Activated T-cell treated with anti-CD3 and anti-CD28 coated beads, Interleukin-2, amount 50 U/mL, for 24 hours (primary cell): ENCODE measurements around the gene OXCT2.
"Not testable (repeated sequence)": the region's sequence is repeated elsewhere in the genome, so short reads cannot be mapped to it uniquely, and the experiment has no call there.

Experiments
- DNase-seq: peaks from one replicate; pipeline ENCODE4 v3.0.0-alpha.2; 2020
- H3K27ac Mint-ChIP-seq: 2 replicates; pipeline ENCODE4 v1.8.0; 2020; ENCODE audit warnings: mild to moderate bottlenecking, mixed read lengths
- H3K27me3 Mint-ChIP-seq: 2 replicates; pipeline ENCODE4 v1.8.0; 2020; ENCODE audit warnings: mixed read lengths
- H3K36me3 Mint-ChIP-seq: 2 replicates; pipeline ENCODE4 v1.8.0; 2020; ENCODE audit warnings: low read depth, mixed read lengths
- H3K4me1 Mint-ChIP-seq: 2 replicates; pipeline ENCODE4 v1.8.0; 2020; ENCODE audit warnings: low read depth, mixed read lengths
- H3K4me3 Mint-ChIP-seq: 2 replicates; pipeline ENCODE4 v1.8.0; 2020; ENCODE audit warnings: mild to moderate bottlenecking, moderate library complexity, mixed read lengths
- H3K9me3 Mint-ChIP-seq: 2 replicates; pipeline ENCODE4 v1.8.0; 2020; ENCODE audit warnings: mixed read lengths

OXCT2 gene

DNA sequence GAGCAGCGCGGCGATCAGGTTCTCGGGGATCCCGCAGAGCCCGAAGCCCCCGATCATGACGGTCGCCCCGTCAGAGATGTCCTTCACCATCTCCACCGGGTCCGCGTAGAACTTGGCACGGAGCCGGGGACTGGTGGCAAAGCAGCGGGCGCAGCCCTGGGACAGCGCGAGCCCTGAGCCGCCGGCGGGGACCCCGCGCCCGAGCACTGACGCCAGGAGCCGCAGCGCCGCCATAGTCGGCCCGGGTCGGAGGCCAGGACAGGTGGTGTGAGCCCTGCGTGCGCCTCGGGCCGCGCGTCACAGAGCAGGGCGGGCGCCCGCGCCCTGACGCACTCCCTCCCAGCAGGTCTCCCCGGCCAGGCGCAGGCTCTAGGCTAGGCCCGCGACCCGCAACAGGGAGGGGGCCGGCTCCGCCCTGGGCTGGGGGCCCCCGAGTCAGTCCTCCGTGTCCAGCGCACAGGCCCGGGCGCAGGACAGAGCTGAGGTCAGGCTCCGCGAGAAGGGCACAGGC is at the start of gene OXCT2:
Gene OXCT2, minus strand, starts transcription at position 327 of the 511 bp plus-strand sequence. Its CDS starts 93 bp downstream, at position 234.
- DNase-seq: peak; percentile 39
- H3K36me3 Mint-ChIP-seq, H3K4me1 Mint-ChIP-seq, H3K27me3 Mint-ChIP-seq, H3K27ac Mint-ChIP-seq, H3K9me3 Mint-ChIP-seq: not testable (repeated sequence)
- peak within 1 kb of the TSS; percentile 48 for H3K4me3 Mint-ChIP-seq

DNA sequence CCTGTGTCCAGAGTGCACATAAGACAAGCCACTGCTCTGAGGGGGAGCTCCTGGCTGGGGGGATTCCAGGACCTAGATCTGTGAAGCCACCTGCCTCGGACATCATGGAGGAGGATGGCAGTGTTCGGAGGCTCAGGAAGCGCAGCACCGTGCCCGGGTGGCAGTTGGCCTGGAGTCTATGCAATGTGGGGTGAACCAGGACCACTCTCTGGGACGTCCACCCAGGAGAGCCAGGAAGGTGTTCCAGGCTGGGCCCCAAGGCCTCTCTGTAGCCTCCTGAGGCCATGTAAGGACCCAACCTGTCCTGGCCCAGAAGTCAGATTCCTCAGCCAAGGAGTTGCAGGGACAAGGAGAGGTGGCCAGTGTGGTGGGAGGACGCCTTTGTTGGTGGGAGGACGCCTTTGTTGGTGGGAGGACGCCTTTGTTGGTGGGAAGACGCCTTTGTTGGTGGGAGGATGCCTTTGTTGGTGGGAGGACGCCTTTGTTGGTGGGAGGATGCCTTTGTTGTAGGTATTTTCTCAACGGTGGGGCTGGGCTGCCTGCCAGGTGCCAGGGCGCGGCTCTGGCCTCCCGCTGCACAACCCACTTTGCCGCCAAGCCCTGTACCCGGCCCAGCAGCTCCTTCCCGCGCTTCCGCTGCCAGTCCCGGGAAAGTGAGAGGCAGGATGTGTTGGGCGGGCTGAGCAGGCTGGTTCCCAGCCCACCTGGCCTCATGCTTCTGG is 48.1 kb upstream of the OXCT2 start:
- peaks cover 12% of the 10 kb centered on the region for H3K27me3 Mint-ChIP-seq
- no peaks in the 10 kb centered on the region for H3K36me3 Mint-ChIP-seq
- H3K9me3 Mint-ChIP-seq: no peaks in the 10 kb centered on the region
- no peak overlapping the region for H3K4me3 Mint-ChIP-seq
- H3K4me1 Mint-ChIP-seq: peaks cover 15% of the 10 kb centered on the region
- no peak overlapping the region for H3K27ac Mint-ChIP-seq
- DNase-seq: no peak

DNA sequence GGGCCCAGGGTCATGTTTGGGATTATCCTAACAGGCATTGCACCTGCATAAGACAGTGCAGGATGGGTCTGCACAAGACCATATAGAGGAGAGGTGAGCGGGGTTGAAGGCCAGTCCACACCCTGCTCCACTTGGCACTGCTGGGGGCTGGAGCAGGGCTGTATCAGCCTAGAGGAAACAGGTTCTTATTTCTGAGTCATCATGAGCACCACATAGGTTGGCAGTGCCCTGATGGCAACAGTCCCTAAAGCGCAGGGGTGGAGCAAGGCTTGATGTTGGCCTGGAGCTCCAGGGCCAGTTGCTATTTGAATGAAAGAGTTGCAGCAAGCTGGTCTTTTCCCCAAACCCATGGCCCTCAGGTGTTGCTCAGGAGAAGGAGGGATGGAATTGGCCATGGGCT is 47.3 kb upstream of the OXCT2 start:
- H3K36me3 Mint-ChIP-seq: no peaks in the 10 kb centered on the region
- no peak overlapping the region for H3K4me3 Mint-ChIP-seq
- peaks cover 15% of the 10 kb centered on the region for H3K4me1 Mint-ChIP-seq
- no peak for DNase-seq
- H3K27me3 Mint-ChIP-seq: peaks cover 12% of the 10 kb centered on the region
- H3K9me3 Mint-ChIP-seq: no peaks in the 10 kb centered on the region
- H3K27ac Mint-ChIP-seq: no peak overlapping the region

DNA sequence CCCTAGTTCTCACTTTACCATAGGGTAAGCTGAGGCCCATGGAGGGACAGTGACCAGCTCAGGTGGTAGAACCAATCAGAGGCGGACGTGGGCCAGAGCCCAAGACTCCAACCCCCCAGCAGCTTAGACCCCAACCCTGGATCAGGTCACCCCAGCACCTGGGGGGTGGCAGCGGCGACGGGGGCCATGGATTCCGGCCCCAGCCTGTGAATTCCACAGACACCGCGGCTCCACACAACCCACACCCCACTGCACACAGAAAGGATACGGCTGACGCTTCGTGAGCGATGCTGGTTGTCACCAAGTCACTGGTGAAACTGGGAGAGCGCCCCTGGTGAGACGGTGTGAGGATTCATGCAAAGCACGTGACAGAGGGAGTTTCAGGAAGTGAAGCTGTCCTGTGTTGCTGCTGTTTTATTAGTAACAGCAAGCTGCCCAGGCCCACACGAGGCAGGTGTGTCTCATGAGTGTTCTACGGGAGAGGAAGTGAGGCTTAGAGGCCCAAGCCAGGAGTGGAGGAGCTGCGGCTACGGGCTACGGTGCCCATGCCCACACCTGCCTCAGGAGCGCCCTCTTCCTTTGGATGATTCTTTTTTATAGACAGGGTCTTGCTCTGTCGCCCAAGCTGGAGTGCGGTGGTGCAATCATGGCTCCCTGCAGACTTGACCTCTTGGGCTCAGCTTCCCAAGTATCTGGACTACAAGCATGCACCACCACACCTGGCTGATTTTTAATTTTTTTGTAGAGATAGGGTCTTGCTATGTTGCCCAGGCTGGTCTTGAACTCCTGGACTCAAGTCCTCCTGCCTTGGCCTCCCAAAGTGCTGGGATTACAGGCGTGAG is 46.2 kb upstream of the OXCT2 start:
- not testable (repeated sequence) for H3K9me3 Mint-ChIP-seq, H3K36me3 Mint-ChIP-seq
- DNase-seq: peak; percentile 73
- H3K27ac Mint-ChIP-seq: peak overlapping the region; percentile 73
- peaks cover 12% of the 10 kb centered on the region for H3K27me3 Mint-ChIP-seq
- H3K4me3 Mint-ChIP-seq: peak overlapping the region; percentile 18
- H3K4me1 Mint-ChIP-seq: peaks cover 15% of the 10 kb centered on the region

DNA sequence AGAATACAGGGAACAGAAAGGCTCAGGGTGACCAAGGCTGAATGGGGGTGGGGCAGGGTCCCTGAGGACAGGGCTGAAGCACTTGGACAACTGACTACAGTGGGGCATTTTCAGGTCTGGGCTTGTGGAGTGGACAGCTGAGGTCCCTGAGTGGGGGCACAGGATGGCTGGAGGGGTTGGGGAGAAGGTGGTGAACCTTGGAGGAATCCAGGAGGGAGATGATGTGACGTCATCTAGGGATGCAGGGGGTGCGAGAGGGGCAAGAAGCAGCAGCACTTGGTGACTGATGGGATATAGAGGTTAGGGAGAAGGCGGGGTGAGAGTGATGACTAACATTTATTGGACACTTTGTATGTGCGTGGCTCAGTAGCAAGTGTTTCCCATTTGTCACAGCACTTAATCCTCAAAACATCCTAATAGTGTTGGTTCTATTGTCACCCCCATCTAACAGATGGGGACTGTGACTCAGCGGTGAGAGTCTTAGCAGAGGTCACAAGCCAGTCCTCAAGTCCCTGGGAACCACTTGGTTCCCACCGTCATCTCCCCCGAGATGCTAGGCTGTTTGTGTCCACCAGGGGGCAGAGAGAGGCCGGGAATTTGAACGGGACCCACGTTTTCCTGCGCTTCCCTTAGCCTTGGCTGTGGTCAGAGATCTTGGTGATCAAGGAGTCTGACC is 45.4 kb upstream of the OXCT2 start:
- peak; percentile 80 for DNase-seq
- H3K9me3 Mint-ChIP-seq: no peaks in the 10 kb centered on the region
- no peaks in the 10 kb centered on the region for H3K36me3 Mint-ChIP-seq
- peak overlapping the region; percentile 48 for H3K27ac Mint-ChIP-seq
- peak overlapping the region; percentile 18 for H3K4me3 Mint-ChIP-seq
- peaks cover 15% of the 10 kb centered on the region for H3K4me1 Mint-ChIP-seq
- H3K27me3 Mint-ChIP-seq: peaks cover 12% of the 10 kb centered on the region

DNA sequence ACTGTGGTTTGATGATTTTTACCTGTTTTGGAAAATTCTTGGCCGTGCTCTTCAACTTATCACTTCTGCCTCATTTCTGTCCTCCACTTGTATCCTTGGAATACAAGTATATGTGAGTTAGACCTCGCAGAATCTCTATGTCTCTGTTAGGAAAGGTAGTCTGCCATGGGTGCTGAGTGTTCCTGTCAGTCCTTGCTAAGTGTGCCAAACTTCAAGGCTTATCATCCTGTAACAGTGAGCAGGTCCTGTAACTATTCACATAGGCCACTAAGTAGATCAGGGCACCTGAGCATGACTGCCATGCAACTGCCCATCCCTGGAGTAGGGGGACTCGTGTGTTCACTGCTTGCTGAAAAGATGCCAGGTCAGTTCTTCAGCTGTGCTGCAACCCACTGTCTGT is 41.8 kb upstream of the OXCT2 start:
- Mint-ChIP-seq H3K27me3 (peaks cover 7% of the 10 kb centered on the region), H3K36me3 (no peaks in the 10 kb centered on the region), H3K4me3 (no peak overlapping the region), H3K4me1 (peaks cover 15% of the 10 kb centered on the region), H3K27ac (no peak overlapping the region), H3K9me3 (no peaks in the 10 kb centered on the region)
- DNase-seq: no peak

DNA sequence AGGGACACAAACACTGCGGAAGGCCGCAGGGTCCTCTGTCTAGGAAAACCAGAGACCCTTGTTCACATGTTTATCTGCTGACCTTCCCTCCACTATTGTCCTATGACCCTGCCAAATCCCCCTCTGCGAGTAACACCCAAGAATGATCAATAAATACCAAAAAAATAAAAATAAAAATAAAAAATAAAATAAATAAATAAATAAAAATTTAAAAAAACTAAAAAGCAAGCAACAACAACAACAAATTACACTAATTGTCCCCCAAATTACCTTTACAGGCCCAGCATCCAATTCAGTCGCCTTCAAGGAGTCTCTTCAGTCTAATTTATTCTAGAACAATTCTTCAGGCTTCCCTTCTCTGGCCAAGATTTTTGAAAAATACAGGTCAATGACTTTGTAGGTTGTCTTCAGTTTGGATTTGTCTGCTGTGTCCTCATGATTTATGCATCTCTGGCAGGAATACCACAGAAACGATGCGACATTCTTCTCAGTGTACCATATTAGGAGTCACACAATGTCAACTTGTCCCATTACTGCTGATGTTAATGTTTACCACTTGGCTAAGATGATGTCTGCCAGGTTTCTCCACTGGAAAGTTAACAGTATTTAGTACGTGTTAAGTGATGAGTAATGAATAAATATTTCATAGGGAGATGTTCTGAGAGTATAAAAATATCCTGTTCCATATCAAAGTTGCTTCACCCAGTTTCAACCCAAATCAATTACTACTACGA is 37.8 kb upstream of the OXCT2 start:
- Mint-ChIP-seq H3K27me3 (no peaks in the 10 kb centered on the region), H3K4me1 (no peaks in the 10 kb centered on the region), H3K4me3 (no peak overlapping the region), H3K9me3 (peaks cover 2% of the 10 kb centered on the region), H3K36me3 (peaks cover 8% of the 10 kb centered on the region), H3K27ac (no peak overlapping the region)
- no peak for DNase-seq

DNA sequence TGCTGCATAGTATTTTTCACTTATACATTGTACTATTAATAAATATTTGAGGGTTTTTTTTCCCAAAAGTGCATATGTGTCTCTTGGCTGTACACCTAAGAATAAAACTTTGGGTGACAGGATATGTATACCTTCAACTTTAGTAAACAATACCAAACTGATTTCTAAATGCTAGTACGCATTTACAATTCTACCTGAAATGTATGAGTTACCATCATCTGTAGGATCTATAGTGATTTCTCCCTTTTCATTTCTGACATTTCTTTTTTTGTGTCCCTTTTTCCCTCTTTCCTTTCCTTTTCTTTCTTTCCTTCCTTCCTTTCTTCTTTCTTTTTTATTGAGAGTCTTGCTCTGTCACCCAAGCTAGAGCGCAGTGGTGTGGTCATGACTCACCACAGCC is 34.2 kb upstream of the OXCT2 start:
- Mint-ChIP-seq H3K27ac (no peak overlapping the region), H3K9me3 (peaks cover 2% of the 10 kb centered on the region), H3K4me3 (no peak overlapping the region), H3K27me3 (no peaks in the 10 kb centered on the region), H3K4me1 (no peaks in the 10 kb centered on the region), H3K36me3 (peaks cover 8% of the 10 kb centered on the region)
- DNase-seq: no peak

DNA sequence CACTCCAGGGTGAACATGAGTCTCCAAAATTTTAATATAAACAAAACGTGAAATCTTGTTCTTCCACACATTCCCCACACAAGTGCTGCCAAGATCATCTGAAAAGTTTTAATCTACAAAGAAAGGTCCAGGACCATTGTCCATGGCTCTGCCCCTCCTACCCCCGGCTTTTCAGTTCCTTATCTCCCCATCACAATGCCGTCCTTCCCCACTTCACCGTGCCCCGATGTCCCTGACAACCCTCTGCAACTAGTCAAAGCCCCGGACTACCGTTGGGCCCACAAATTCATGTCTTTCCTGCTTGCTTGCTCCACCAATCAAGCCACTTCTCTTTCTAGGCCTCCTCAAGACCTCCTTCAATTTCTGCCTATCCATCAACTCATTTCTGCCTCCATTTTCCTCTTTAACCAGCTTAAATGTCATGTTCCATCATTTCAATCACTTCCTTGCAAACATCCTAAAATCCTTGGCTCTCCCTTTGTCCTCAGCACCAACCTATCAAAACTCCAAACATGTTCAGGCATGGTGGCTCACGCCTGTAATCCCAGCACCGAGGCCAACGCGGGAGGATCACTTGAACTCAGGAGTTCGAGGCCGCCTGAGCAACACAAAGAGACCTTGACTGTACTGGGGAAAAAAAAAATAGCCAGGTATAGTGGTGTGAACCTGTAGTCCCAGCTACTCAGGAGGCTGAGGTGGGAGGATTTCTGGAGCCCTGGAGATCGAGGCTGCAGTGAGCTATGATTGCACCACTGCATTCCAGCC is 31.5 kb upstream of the OXCT2 start:
- no peak overlapping the region for H3K4me3 Mint-ChIP-seq
- no peak for DNase-seq
- H3K36me3 Mint-ChIP-seq: peaks cover 8% of the 10 kb centered on the region
- H3K9me3 Mint-ChIP-seq: peaks cover 2% of the 10 kb centered on the region
- H3K4me1 Mint-ChIP-seq: peaks cover 15% of the 10 kb centered on the region
- H3K27ac Mint-ChIP-seq: no peak overlapping the region
- H3K27me3 Mint-ChIP-seq: no peaks in the 10 kb centered on the region

DNA sequence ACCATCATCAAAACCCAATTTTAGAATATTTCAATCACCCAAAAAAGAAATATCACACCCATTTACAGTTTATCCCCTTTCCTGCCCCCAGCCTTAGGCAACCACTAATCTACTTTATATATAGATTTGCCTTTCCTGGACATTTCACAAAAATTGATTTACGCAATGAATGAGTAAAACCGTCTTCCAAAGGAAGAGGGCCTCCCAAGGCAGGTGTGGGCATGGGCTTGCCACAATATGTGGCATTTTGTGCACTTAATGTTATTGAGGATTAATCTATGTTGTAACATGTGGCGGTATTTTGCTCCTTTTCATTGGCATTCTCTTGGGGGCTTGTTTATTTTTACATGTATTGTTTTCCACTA is 29.3 kb upstream of the OXCT2 start:
- Mint-ChIP-seq H3K27ac (no peak overlapping the region), H3K36me3 (peaks cover 4% of the 10 kb centered on the region), H3K4me3 (no peak overlapping the region), H3K9me3 (peaks cover 2% of the 10 kb centered on the region), H3K4me1 (peaks cover 18% of the 10 kb centered on the region), H3K27me3 (no peaks in the 10 kb centered on the region)
- DNase-seq: no peak

DNA sequence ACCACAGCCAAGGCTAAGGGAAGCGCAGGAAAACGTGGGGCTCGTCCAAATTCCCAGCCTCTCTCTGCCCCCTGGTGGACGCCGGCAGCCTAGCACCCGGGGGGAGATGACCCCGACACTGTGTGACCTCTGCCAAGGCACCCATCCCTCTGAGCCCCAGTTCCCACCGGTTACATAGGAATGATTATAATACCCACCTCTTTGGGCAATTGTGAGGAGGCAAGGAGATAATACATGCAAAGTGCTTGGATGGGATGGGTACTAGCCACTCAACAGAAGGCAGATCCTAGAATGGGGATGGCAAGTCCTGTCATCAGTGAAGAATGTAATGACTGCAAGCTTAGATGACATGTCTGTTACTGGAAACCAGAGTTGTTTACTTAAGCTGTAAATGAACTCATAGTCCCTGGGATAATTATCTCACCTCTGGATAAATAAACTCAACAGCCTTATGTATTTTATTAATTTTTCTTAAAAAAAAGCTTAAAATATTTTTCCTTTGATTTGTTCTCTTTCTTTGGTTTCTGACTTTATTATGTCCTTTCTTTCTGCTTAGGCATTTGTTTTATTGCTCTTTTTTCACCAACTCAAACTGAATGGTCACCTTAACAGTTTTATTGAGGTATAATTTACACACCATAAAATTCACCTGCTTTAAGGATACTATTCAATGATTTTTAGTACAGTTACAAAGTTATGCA is 28.8 kb upstream of the OXCT2 start:
- peaks cover 2% of the 10 kb centered on the region for H3K36me3 Mint-ChIP-seq
- peak overlapping the region; percentile 92 for H3K27ac Mint-ChIP-seq
- peaks cover 18% of the 10 kb centered on the region for H3K4me1 Mint-ChIP-seq
- H3K27me3 Mint-ChIP-seq: no peaks in the 10 kb centered on the region
- peak overlapping the region; percentile 61 for H3K4me3 Mint-ChIP-seq
- peak; percentile 84 for DNase-seq
- no peaks in the 10 kb centered on the region for H3K9me3 Mint-ChIP-seq

DNA sequence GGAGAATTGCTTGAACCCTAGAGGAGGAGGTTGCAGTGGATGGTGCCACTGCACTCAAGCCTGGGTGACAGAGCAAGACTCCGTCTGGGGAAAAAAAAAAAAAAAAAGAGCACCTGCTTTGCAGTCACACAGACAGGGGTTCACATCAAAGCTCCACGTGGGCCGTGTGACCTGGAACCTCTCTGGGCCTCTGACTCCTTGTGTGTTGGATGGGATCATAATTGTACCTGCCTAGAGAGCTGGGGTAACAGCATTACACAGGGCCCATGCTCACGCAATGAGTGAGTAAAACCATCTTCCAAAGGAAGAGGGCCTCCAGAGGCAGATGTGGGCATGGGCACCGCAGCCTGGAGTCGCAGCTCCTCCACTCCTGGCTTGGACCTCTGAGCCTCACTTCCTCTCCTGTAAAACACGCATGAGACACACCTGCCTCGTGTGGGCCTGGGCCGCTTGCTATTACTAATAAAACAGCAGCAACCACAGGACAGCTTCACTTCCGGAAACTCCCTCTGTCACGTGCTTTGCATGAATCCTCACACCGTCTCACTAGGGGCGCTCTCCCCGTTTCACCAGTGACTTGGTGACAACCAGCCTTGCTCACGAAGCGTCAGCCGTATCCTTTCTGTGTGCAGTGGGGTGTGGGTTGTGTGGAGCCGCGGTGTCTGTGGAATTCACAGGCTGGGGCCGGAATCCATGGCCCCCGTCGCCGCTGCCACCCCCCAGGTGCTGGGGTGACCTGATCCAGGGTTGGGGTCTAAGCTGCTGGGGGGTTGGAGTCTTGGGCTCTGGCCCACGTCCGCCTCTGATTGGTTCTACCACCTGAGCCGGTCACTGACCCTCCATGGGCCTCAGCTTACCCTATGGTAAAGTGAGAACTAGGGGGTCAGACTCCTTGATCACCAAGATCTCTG is 28.0 kb upstream of the OXCT2 start:
- H3K9me3 Mint-ChIP-seq, H3K27me3 Mint-ChIP-seq, H3K36me3 Mint-ChIP-seq: not testable (repeated sequence)
- peak; percentile 87 for DNase-seq
- peaks cover 18% of the 10 kb centered on the region for H3K4me1 Mint-ChIP-seq
- peak overlapping the region; percentile 61 for H3K4me3 Mint-ChIP-seq
- peak overlapping the region; percentile 92 for H3K27ac Mint-ChIP-seq
